ENCODE measurements around the gene SLC39A11. TPM values are rescaled to one million over a fixed set of nuclear protein-coding genes. Genes with fewer than 3 reads are reported as not detected.

SLC39A11 gene
- total RNA-seq, 2 experiments from 2014 or later: 25.6 to 51.5 TPM

DNA sequence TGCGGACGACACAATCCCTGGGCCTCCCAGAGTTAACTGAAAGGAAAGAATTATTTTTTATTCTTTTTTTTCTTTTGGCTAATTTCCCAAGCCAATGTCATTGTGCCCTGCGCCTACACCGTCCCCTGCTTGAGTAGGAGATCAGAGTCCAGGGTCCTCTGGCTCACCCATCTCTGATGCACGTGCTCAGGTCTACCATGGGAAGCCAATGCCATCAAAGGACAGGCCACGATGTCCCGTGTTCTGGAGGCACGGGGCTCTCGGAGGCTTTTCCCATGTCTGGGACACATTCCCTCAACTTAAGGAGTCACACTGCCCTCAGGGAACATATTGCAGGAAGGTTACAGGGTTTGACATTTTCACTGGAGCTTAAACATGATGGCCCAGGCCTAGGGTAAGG, 123.7 kb downstream of the SLC39A11 start:
- intact Hi-C loops (cut with micrococcal nuclease; ENCODE audit: unreplicated experiment): no loop called here
- TF ChIP-seq, protein P1, sequence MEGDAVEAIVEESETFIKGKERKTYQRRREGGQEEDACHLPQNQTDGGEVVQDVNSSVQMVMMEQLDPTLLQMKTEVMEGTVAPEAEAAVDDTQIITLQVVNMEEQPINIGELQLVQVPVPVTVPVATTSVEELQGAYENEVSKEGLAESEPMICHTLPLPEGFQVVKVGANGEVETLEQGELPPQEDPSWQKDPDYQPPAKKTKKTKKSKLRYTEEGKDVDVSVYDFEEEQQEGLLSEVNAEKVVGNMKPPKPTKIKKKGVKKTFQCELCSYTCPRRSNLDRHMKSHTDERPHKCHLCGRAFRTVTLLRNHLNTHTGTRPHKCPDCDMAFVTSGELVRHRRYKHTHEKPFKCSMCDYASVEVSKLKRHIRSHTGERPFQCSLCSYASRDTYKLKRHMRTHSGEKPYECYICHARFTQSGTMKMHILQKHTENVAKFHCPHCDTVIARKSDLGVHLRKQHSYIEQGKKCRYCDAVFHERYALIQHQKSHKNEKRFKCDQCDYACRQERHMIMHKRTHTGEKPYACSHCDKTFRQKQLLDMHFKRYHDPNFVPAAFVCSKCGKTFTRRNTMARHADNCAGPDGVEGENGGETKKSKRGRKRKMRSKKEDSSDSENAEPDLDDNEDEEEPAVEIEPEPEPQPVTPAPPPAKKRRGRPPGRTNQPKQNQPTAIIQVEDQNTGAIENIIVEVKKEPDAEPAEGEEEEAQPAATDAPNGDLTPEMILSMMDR (conservative IDR thresholded peaks at IDR 0.05; ENCODE audit: low read length): no peak
- TF ChIP-seq EZH2phosphoT487 (IDR thresholded peaks at IDR 0.05; ENCODE audit: borderline replicate concordance, low read depth, low read length): no peak
- H3K4me2 ChIP-seq (ENCODE audit: low read length): no peak overlapping the region
- ChIA-PET CTCF (ENCODE audit: unreplicated experiment) (no interaction called here), POLR2A (interaction anchor here (0.9 kb wide), 1 partner anchor 244 kb away, joined by 4 read pairs; no protein-coding TSS in a partner anchor)
- H3K79me2 ChIP-seq (ENCODE audit: insufficient read depth, low read depth, low read length): no peaks in the 10 kb centered on the region
- no peaks in the 10 kb centered on the region for H3K9me2 ChIP-seq (ENCODE audit: insufficient read depth, low read length)
- H3K9me3 ChIP-seq (ENCODE audit: low read length): no peaks in the 10 kb centered on the region
- no peaks in the 10 kb centered on the region for H4K20me1 ChIP-seq (ENCODE audit: insufficient read depth, low read length)
- no TSS peak for BruUV-seq (replicated peaks)
- no peaks in the 10 kb centered on the region for H3K36me3 ChIP-seq (ENCODE audit: insufficient read depth, low read length)
- H3K4me1 ChIP-seq (ENCODE audit: insufficient read depth, low read length, poor library complexity, severe bottlenecking): peaks cover 23% of the 10 kb centered on the region
- DNase-seq (ENCODE audit: low spot score): no peak
- H2AFZ ChIP-seq (ENCODE audit: low read length): no peak overlapping the region
- H3K4me3 ChIP-seq (ENCODE audit: low read depth, low read length, poor library complexity, severe bottlenecking): no peak overlapping the region
- no peak overlapping the region for H3K27ac ChIP-seq (ENCODE audit: low read depth, low read length, poor library complexity, severe bottlenecking)

DNA sequence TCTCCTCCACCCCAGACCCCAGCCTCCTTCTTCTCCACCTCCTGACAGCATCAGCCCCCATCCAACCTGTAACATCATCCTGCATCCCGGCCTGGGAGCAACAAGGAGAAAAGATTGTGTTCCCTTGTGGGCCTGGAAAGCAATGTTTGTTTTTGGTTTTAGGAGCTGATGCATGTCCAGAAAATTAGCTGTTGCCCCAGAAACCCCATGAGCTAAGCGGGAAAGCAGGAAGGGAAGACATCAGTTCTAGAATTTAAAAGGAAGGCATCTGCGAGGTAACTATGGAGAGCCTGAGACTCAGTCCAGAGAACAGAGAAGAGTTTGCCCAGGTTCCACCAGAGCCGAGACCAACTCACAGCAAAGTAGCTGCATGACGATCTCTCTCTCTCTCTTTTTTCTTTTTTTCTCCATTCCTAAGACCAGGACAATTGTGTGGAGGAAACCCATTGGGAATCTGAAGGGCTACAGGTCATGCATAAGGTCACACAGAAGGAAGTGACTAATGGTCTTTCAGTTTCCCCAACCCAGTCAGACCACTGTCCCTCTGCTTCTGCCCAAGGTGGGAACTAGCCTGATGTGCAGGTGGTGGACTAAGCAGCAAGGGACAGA, 124.4 kb downstream of the SLC39A11 start:
- intact Hi-C loops (cut with micrococcal nuclease; ENCODE audit: unreplicated experiment): no loop called here
- no peak overlapping the region for H3K4me2 ChIP-seq (ENCODE audit: low read length)
- no peaks in the 10 kb centered on the region for H3K36me3 ChIP-seq (ENCODE audit: insufficient read depth, low read length)

More for the DNA sequence above, 124.4 kb downstream of the SLC39A11 start:
- Histone ChIP-seq H3K4me1 (ENCODE audit: insufficient read depth, low read length, poor library complexity, severe bottlenecking) (peaks cover 23% of the 10 kb centered on the region), H3K27ac (ENCODE audit: low read depth, low read length, poor library complexity, severe bottlenecking) (no peak overlapping the region), H3K79me2 (ENCODE audit: insufficient read depth, low read depth, low read length) (no peaks in the 10 kb centered on the region), H3K4me3 (ENCODE audit: low read depth, low read length, poor library complexity, severe bottlenecking) (no peak overlapping the region), H2AFZ (ENCODE audit: low read length) (no peak overlapping the region), H4K20me1 (ENCODE audit: insufficient read depth, low read length) (no peaks in the 10 kb centered on the region), H3K9me2 (ENCODE audit: insufficient read depth, low read length) (no peaks in the 10 kb centered on the region), H3K9me3 (ENCODE audit: low read length) (no peaks in the 10 kb centered on the region)
- BruUV-seq (replicated peaks): no TSS peak
- CTCF ChIA-PET (ENCODE audit: unreplicated experiment): interaction anchor here (0.9 kb wide), 1 partner anchor 241 kb away, joined by 4 read pairs; no protein-coding TSS in a partner anchor
- no peak for DNase-seq (ENCODE audit: low spot score)
- TF ChIP-seq EZH2phosphoT487 (IDR thresholded peaks at IDR 0.05; ENCODE audit: borderline replicate concordance, low read depth, low read length): no peak
- TF ChIP-seq, protein P1 (conservative IDR thresholded peaks at IDR 0.05; ENCODE audit: low read length): no peak
- POLR2A ChIA-PET: interaction anchor here (0.6 to 0.9 kb wide), 3 partner anchors 99 to 243 kb away, joined by 3 to 4 read pairs (median 3); no protein-coding TSS in a partner anchor

All from OCI-LY7 (cell line).